NCI-H1436 treated with DMSO at 0.1 percent for 48 hours (cell line): ENCODE data around the gene SMARCD1.

Experiments
- DNase-seq: peaks from one replicate; lab custom pipeline; 2025; lab: John Stamatoyannopoulos, UW

SMARCD1 gene

DNA sequence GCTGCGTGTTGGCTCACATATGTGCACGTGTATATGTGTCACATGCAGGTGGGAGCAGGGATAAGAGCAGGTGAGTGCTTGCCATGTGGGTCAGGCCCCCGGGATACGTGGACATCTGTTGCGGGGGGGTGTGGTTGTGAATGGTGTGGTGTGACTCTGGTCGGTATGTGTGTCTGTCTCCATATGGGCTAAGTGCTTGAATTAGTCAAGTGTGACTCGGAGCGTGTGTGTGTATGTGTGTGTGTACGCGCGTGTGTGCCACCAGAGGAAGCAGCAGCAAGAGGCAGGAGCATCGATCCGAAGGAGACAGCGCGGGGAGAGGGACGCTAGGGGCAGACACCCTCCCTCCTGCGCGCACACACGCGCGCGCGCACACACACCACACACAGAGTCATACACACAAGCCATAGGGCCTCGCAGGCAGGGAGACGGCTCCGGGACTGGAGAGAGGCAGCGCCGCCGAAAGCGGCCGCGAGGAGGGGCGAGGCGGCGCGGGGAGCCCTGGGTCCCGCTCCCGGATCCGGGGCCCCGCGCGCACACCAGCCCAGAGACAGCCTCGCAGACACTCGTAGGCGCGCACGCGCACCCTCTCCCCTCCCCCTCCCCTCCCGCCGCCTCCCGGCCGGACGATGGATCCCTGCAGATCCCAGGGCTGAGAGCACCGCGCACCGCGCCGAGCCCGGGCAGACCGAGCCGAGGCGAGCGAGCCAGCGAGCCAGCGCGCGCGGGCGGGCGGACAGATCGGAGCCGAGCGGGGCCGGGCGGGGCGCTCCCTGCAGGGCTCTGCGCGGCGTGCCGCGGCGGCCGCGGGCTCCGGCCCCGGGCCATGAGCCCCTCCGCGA lies 27.9 kb upstream of the SMARCD1 start, which contains the start of gene ASIC1:
TSS of gene ASIC1 (plus strand) at position 597 of the 842 bp plus-strand sequence. CDS start 1,171 bp downstream, outside the sequence.
- no peak for DNase-seq

DNA sequence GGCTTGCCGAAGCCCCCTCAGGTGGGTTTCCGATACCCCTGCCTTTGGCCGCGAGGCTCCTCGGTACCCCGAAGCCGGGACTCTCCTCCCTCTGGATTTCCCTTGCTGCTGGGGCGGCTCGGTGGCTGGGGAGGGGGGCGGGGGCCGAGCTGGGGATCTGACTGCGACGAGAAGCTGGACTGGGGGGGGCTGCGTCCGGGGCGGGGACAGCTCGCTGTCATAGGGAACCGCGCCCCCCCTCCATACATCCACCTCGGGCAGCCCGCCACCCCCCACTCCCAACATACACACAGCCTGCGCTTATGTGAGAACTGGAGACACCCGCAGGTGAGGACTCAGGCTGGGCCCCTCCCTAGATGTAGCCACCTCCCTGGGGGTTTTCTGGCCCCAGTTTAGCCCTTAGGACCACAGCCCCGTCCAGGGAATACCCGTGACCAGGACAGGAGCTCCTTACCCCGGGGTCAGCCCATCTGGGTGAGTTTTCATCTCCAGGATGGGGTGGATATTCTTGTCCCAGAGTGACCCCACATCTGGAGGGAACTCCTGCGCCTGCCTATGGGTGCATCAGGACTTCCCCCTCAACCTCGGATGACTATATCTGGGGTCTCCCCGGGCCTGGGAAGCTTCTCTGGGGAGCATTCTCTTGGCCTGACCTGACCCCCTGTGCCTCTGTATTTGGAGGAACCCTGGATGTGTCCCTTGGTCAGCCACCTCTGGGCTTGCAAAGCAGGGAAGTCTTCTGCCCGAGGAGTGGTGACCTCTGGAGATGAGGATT lies 27.1 kb upstream of the SMARCD1 start:
- DNase-seq = no peak

DNA sequence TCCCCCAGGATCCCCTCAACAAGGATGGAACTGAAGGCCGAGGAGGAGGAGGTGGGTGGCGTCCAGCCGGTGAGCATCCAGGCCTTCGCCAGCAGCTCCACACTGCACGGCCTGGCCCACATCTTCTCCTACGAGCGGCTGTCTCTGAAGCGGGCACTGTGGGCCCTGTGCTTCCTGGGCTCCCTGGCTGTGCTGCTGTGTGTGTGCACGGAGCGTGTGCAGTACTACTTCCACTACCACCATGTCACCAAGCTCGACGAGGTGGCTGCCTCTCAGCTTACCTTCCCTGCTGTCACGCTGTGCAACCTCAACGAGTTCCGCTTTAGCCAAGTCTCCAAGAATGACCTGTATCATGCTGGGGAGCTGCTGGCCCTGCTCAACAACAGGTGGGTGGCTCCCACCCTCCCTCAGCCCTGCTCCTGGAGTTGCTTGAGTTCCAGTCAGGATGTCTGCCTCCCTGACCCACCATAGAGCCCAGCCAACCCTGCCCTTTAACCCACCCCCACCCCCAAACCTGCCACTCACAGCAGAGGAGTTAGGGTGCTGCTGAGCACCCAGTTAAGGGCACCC lies 26.3 kb upstream of the SMARCD1 start:
- no peak for DNase-seq

- DNase-seq = no peak
Measured at GRCh38 chr12:50059440-50060119, 25.6 kb upstream of the SMARCD1 start.

GRCh38 chr12:50060120-50060468 lies 25.0 kb upstream of the SMARCD1 start:
- DNase-seq = no peak

- no peak for DNase-seq
Measured at GRCh38 chr12:50061171-50061570, 24.0 kb upstream of the SMARCD1 start.

DNA sequence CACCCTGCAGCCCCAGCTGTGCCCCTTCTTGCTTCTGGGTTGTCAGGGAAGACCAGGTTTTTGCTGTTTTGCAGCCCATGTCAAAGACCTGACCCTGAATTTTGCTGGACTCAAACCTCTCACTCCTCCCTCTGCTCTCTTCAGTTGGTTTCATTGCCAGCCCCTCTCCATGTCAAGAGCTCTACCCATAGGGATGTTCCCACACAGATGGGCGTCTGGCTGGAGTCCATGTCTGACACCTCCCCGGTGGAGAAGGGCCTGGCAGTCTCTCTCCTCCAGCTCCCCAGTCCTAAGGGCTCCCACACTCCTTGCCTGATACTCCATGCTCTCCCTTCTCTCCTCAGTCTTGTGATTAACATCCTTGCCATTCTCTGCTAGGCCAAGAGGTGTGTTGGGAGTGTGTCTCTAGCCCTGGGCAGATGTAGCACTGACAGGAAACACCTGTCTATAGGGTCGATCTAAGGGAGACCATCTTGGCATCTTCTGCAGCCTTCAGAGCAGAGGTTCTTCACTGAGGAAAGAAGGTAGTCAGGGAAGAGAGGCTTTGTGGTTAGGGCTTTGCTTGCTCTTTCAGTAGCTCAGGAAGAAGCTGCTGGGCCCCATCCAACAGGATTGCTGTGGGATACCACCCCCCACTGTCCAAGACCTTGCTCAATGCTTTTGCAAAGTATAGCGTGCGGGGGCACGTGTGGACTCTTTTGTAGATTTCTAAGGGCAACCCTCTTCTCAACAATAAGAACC lies 23.0 kb upstream of the SMARCD1 start:
- DNase-seq = no peak

DNA sequence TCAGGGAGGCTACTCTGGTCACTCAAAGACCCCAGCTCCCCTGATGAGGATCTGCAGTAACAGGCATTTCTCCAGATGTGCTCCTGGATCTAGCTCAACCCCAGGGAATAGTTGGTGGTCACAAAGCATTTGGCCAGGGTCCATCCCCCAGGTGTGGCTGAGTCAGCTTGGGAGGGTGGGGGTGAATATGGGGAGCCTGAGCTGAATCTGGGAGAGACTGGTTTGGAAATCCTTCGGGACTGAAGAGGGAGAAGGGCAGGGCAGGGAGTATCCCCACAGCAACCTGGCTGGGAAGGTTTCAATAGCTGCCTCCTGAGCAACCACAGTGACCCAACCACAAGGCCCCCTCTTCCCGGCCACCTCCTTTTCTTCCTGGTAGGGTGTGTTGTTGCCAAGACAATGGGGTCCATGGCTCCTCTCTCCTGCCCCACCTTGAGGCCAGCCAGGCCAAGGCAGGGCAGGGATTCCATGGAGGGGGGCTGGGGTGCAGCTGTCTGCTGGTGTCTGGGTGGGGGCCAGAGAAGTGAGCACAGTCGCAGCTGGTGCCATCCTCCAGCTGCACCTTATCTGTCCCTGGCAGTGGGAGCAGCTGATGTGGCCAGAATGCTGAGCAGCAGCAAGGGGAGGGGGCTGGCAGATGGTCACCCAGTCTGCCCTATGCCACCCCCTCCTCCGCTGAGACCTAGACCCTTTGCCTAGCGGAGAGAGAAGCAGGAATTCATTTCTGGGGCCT lies 22.2 kb upstream of the SMARCD1 start:
- no peak for DNase-seq

- DNase-seq = no peak
Measured at GRCh38 chr12:50065726-50066310, 19.3 kb upstream of the SMARCD1 start.

GRCh38 chr12:50066402-50066801 lies 18.7 kb upstream of the SMARCD1 start:
- no peak for DNase-seq

- DNase-seq = no peak
Measured at GRCh38 chr12:50069069-50069468, 16.1 kb upstream of the SMARCD1 start.

GRCh38 chr12:50069539-50069938 lies 15.6 kb upstream of the SMARCD1 start:
- no peak for DNase-seq

GRCh38 chr12:50070314-50071060 lies 14.7 kb upstream of the SMARCD1 start:
- no peak for DNase-seq

DNA sequence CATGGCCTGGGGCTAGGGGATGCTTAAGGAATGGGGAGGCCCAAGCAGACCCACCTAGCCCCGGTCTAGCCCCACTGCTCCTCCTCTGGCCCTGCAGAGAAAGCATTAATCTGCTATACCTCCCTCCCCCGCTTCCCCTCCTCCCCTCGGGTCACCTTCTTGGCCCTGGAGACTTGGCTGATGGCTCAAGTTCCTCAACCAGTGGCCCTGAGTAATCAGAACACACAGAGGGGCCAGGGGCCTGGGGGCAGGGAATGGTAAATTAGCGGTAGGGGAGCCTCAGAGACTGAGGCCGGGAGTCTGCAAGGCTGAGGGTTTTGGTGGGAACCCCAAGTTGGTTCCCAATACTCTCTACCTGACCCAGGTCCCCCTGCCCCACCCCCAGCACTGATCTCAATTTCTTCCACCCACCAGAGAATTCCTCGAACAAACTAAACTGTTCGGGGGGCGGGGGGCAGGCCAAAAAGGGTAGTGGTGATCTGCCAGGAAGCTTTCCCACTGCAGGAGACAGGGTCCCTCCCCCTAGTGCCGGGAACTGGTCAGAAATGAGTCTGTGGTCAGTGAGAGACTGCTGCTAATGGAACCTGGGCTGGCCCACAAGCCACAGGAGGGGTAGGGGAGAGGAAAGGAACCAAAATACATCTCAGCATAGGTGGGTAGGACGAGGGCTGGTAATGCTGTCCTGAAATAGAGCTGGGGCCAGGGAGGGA lies 12.8 kb upstream of the SMARCD1 start:
- DNase-seq = no peak

DNA sequence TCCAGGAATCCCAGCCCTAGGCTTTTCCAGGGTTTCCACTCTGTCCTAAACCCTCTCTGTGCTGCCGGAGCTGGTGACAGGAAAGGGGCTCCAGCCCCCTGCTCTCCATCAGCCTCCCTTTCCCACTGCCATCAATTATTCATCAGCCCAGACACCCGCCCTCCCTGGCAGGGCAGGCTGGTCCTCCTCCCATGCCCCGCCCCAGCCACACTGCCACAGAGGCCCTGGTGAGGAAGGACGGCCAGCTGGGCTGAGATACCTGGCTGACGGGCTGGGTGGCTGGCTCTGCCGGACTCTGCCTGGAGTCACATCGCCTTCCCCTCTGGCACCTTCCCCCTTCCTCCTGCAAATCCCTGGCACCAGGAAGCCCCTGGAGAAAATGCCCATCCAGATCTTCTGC lies 11.9 kb upstream of the SMARCD1 start:
- no peak for DNase-seq

DNA sequence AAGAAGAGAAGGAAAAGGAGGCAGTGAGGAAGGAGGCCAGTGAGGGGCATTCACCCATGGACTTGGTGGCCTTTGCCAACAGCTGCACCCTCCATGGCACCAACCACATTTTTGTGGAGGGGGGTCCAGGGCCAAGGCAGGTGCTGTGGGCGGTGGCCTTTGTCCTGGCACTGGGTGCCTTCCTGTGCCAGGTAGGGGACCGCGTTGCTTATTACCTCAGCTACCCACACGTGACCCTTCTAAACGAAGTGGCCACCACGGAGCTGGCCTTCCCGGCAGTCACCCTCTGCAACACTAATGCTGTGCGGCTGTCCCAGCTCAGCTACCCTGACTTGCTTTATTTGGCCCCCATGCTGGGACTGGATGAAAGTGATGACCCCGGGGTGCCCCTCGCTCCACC lies 11.4 kb upstream of the SMARCD1 start:
- no peak for DNase-seq

DNA sequence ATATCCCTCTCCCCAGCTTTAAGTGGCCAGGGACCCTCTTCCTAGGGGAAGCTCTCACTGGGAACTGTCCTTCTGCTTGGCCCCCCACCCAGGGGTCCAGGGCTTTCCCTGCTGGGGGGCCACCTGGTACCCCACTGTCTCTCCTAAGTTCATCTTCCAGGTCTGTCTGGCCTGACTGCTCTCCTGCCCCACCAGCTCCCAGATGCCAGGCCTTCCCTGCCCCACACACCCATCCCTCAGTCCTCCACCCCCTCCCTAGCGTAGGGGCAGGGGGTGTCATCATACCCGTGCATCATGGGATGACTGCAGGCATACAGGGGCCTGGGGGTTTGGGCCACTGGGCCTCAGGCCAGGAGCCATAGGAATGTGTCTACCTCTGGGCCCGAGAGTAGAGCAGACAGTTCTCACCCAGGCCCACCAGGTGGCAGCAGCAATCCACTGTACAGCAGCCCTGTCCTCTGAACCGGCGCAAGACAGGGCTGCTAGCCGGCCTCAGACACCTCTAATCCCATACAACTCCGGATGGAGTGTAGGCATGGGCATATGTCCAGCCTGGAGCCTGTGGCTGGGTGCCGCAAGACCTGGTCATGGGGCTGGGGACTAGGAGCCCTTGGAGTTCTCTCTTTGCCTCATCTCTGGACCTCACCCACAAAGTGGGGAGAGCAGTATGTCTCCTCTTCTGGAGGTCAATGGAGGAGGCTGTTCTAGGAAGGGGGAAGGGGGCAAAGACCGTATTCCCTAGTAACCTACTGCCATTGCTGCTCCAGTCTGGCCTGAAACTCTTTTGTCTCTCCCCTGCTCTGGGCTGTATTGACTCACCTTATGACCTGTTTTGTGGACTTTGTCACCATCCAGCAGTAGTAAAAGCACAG lies 10.0 kb upstream of the SMARCD1 start:
- no peak for DNase-seq

GRCh38 chr12:50075808-50076170 lies 9.4 kb upstream of the SMARCD1 start:
- DNase-seq = no peak
